MV-4-11 (cell line): ENCODE data around the gene PTGER3.

Source experiments
- DNase-seq: peaks from one replicate; lab custom pipeline; 2025; lab: John Stamatoyannopoulos, UW

PTGER3 gene

DNA sequence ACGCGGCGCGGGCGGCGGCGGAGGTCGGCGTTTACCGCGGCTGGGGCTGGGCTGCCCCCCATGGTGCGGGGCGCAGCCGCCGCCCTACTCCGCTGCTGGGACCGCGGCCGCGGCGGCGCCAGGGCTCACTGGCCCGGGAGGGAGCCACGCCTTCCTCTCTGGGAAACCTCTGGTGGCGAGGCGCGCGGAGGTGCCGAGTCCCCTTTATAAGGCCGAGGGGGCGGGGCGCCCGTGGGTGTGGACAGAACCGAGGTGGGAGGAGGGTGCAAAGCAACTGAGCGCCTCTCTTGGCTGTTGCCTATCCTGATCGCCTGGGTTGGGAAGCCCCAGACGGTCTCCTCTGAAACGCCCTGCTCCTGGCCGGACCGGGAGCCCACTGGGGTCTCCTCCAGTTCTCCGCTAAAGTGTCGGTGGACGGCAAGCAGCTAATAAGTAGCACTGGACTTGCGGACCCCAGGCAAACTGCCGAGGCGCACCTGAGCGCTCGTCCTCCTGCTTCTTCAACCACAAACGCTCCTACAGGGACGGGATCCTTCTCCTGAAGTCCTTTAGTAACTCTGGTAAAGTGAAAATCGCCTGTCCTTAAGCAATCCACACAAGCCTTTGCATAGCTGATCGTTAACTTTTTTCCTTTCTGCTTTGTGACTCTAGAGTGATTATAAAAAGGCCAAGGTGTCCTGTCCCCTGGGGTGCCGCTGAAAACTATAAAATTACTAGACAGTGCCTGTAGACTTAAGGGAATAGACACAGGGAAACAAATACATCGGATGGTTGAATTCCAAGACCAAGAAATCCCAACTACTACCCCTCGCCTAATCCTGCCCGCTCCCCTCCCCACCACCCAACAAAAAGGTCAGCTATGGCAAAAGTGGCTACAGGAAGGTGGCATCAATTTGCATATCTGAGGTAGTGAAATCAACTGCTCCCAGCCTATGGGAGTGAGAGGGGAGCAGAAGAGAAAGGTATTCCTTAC is at the start of gene PTGER3:
PTGER3 (minus strand) TSS at position 182 of the 973 bp plus-strand sequence. CDS start 239 bp downstream, outside the sequence.
- no peak for DNase-seq

DNA sequence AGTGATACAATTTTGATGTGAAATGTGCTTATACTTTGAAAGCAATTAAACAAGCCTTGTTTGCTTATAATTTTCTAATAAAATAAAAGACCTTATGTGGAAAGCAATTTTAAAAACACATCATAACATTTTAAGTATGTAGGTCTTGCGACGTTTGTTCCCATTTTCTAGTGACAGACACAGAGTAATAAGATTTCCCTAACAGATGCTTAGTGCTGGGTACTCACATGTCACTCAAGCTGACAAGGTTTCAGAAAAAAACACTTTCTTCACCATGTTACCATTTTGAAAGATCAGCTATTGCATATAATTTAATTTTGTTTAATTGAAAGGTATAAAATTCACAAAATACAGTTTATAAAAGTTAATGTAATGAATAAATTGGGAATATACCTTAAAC is 47.3 kb upstream of the PTGER3 start:
- DNase-seq: no peak

DNA sequence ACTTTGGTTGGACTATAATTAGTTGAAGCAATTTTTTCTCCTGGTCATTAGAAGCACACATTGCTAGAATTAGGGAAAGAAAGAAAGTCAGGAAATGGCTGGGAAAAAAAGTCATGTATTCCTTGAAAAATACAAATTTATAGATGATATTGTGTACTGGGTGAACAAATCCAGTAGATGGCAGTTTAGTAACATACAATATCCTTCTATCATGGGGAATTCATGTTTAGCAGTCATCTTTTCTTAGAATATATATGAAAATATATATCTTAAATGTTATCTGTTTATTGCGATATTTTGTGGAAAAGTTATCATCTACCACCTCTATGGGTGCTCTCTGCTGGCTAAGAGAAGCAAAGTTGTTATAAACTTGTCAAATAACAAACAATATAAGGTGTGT is 46.3 kb upstream of the PTGER3 start:
- DNase-seq: peak; percentile 7

DNA sequence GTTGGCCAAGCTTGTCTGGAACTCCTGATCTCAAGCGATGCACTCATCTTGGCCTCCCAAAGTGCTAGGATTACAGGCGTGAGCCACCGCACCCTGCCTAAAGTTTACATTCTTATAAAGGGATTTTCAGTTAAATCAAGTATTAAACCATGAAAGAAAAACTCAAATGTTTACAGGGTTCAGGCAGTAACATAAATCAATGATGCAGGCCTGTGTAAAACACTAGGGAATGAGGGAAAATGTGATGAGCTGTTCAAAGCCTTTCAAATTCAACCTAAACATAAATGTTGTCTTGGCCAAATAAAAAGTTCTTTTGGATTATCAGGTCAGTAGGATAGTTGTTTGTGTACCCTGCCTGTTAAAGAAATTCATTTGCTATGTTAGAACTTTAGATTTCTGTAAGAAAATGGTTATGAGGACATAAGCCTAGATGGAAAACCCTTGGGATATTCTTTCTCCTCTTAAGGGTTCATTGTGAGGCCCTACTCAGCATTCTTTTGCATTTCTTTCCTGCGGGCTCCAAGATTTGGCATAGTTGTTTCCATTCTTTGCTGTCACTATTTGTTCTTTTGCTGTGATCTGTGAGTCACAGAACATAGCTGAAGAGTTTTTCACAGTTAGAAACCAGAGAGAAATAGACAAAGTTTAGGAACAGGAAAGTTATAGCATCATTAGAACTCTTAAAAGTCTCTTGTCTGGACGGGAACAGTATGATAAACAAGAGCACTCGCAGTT is 42.1 kb upstream of the PTGER3 start:
- no peak for DNase-seq

DNA sequence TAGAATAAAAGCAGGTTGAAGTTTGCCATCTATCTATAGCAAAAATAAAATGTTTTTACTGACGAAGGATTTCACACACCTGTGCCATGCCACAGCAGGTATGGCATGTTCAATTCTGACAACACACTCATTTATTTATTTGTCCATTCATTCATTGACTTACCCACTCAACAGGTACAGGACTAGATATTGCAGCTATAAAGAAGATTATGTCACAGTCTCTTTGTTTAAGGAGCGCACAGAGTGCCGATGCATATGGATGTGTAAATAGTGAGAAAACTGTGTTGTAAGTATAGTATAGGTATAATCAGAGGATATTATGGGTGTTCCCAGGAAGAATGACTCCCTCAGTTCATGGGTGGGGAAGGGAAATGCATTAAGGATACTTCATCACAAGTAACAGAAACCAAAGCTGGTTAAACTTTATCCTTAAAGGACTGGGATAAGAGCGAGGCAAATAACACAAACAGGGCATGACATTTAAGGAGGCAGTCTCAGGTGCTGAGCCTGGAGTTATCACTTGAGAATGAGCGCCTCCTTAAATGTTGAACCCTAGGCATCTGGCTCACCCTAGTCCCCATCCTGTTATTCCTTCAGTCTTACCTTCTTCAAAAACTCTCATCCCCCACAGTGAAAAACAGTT is 41.1 kb upstream of the PTGER3 start:
- no peak for DNase-seq

DNA sequence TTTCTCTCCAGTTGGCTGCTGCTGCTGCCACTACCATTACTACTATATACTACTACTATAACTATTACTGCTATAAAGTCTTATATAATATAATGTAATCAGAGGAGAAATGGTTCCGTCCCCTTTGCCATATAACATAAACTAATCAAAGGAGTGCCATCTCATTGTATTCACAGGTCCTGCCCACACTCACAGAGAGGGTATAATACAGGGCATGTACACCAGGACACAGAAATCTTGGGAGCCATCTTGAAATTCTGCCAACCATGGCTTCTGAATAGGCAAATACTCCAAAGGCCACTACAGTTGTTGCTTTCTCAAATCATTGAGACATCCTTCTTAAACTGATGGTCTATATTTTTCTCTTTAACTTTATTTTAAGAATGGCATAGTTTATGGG is 40.1 kb upstream of the PTGER3 start:
- DNase-seq: no peak

DNA sequence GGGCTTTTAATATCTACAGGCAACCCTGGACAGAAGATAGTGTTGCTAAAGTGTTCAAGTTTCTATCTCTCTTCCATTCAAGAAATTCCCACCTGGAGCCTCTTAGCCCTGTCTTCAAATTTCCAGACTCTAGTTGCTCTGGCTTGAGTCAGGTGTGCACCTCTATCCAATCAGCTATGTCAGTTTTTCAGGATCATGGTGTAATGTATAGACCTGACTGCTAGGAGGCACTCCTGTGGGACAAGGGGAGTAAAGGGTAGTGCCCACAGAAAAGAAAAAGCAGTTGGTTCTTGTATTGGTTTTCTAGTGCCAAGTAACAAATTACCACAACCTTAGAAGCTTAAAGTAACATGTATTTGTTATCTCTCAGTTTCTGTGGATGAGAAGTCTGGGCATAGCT is 39.4 kb upstream of the PTGER3 start:
- DNase-seq: no peak

DNA sequence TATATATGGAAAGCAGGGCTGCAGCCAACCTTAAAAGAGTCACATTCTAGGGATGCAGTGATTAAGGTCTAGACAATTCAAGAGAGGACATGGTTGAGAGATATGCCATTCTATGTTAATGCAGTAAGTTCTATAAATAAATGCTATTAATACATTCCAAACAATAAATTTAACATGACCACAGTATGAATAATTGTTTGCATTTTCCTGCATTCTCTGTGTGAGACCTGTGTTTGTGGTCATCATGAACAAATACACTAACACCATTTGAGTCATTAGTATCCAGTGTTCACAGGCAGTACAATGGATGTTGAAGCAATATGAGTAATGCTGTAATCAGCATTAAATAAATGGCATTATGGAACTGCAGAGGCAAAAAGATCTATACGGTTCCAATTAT is 38.7 kb upstream of the PTGER3 start:
- no peak for DNase-seq

DNA sequence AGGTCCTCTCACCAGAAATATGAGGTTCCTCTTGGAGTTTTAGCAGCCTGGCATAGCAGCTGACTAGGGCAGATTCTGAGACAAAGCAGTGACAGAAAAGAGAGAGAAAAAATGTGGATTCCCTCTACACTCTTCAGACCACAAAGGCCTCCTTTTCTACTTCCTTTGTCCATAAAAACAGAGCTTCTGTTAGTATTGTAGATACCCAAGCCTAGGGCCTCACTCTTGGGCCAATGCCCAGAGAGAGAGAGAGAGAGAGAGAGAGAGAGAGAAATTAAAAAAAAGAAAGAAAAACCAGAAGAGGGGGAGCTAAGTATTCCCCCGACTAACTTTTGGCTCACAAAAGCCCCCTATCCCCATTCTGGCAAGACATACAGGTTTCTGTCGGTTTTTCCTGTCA is 35.7 kb upstream of the PTGER3 start:
- no peak for DNase-seq

DNA sequence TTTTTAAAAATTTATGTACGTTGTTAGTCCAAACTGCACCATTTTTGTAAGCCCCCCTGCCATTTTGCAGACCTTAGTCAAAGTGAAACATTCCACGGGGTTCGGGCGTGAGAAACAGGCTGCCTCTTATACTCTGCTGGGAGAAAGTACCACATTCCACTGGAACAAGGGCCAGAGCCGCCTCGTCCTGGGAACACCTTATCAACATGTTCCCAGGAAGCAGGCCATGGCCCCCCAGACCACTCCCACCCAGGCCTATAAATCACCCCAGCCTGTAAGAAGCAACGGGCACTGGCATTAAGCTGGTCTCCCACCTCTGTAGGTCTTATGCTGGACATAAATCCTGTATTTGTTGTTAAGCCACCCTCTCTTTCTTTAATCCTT is 34.1 kb upstream of the PTGER3 start:
- DNase-seq: no peak

DNA sequence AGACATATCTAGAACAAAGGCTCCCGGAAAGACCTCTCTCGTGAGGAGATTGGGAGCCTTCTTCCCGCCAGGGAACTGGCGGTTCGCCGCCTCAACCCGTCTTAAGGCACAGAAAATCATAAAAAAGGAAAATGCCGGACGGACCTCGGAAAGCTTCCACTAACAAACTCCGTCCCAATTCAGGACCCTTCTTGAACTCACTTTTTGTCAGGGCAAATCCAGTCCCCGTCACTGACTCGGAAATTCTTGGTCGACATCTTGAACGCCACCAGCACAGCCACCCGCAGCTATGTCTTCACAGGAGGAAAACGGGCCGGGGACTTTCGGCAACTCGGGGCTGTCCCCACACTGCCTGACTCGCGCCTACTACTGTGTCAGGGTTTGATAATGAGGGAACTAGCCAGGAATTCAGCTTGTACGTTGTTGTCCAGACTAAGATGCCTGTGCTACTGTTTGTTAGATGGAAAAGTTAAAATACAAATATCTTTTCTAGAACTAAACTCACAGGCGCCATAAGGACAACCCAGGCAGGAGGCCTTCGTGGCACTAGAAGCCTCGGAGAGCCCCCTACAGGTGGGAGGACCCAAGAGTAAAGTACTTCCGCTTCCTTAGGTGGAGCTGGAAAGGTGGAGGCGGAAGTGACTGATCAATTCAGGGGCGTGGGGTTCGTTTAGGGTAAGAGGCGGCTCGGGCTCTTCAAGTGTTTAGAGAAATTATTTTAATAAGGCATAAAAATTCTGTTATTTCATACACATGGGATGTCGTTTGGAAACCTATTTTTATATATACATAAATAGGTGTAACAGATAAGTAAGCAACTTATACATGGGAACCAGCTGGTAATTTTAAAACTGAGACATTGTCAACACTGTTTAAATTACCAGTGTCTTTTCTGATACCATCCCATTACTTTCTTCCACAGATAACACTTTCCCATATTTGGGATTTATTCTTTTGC is 33.4 kb upstream of the PTGER3 start, which contains the start of gene ZRANB2:
ZRANB2 (minus strand) TSS at position 297 of the 958 bp plus-strand sequence; CDS start at position 257, 40 bp downstream.
- peak; percentile 96 for DNase-seq

DNA sequence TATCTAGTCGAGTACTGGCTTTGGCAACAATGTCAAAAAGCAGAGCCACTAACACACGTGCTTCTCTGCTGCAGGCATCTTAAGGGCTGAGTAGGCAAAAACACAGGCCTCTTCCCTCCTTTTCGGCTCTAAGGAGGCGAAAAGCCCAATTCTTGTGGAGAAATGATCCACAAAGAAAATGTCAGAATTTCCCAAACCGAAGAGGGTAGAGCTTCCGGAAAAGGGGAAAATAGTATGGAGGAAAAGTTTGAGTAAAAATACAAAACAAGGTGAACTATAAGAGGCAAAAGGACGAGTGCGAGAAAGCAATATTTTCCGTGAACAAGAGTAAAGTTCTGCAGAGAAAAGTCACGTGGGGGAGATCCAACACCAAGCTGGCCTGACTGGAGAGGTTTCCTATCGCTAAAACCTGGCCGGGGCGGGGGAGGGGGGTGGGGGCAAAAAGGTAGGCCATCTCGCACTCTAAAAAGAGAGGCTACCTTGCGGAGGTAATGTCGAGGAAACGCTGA is 32.7 kb upstream of the PTGER3 start:
- DNase-seq: peak; percentile 11

DNA sequence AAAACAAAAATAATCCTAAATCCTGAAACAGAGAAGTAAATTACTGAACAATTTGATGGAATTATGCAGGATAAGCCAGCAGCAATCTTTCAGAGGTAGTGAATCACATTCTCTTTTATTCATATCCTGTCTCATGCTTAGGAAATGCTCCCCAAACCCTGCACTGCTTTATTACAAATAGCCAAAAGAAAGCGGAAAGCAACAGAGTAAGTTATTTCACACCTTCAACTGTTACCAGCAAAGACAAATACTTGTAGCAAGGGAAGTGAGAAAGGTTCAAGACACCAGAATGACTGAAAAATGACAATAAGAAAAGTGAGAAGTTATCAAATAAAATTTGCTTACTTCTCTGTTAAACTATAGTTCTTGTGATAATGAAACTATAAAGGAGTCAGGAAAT is 27.1 kb upstream of the PTGER3 start:
- DNase-seq: no peak

DNA sequence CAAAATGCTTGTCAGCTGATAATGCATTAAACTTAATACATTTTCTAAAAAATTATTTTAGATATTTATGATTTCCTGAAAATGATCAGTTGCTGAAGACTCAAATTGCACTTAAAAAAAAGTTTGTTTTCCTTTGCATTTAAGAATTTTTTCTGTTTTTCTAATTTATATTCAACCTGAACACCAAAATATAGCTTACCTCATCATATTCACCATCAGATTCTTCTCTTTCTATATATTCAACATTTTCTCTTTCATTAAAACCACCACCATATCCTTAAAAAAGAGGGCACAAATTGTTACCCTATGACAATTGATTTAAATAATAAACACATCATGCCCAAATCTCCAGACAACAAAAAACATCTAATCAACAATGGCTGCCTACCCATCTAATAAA is 24.7 kb upstream of the PTGER3 start:
- DNase-seq: no peak

DNA sequence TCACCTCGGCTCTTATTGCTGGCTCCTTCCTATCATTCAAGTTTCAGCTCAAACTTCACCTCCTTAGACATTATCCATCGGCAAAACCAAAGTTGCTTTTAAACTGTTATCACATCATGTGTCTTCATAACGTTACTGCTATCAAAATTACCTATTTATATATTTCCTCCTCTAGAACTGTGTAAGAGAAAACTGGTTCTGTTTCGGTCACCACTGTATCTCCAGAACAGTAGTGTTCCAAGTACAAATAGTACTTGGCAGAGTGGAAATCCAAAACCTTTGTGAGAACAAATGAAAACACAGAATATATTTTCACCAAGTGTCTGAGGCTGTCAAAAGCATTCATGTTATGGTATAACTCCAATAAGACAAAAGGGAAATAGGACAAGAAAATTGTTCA is 24.1 kb upstream of the PTGER3 start:
- no peak for DNase-seq

DNA sequence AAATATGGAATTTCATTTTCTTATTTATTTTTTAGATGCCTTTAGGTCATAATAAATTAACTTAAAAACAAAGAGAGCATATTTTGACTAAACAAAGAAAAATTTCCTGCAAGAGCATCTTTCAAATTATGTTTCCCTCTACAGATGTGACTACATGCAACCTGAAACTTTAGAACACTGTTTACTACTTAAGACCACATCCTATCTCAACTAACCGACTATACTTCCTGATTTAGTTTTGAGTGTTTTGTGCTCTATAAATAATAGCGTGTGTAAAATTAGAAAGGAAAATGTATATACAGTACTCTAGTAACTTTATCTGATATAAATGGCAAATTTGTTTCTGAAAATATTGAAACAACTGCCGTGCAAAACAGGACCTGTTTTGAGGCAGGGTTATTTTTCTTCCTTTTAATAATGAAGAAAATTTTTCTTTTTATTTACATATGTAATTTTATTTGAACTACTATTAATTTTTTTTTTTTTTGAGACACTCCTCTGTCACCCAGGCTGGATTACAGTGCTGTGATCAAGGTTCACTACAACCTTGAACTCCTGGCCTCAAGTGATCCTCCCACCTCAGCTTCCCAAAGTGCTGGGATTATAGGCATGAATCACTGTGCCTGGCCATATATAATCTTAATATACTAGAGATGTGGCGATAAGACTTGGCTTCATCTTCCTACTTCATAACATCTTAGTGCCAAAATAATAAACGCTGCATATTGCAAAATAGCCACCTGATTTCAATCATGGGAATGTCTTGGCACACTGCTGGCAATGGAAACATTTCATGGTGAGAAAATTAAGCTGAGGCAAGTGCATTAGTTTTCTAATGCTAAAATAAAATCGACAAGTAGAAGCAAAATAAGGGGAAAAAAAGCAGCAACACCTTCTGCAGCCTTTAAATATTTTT is 21.0 kb upstream of the PTGER3 start:
- DNase-seq: peak; percentile 26

DNA sequence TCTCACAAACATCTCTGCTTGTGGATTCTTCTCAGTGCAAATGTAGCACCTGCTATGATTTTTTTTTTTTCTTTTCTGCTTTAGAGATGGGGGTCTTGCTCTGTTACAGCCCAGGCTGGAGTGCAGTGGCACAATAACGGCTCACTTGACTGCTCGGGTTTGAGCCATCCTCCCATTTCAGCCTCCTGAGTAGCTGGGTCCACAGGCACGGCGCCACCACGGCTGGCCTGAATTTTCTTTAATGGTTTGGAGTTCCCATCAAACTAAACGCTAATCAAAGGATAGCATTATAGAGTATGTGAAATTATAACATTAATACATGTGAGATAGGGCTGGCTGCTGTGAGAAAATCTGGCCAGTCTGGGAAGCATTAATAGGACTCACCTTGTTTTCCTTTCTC is 7.2 kb upstream of the PTGER3 start:
- no peak for DNase-seq

DNA sequence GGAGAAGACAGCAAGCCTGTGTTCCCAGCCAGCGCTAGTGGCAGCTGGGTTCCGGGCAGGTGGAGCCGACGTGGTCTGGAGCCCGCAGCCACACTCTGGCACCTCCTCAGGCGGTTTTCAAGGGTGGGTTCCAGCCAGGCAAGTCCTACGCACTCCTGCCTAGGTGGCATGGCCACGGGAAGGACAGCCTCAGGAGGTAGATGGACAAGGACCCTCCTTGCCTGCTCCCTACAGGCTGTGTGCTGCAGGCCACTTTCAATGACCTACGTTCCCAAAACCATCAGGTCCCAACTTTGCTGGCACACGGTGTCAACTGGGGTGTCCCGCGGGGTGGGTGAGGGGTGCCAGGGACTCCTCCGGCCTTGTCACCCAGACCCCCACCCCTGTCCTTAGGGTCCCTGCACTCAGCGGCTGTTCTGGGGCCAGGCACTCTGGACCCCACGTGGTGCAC is 6.7 kb upstream of the PTGER3 start:
- DNase-seq: no peak

DNA sequence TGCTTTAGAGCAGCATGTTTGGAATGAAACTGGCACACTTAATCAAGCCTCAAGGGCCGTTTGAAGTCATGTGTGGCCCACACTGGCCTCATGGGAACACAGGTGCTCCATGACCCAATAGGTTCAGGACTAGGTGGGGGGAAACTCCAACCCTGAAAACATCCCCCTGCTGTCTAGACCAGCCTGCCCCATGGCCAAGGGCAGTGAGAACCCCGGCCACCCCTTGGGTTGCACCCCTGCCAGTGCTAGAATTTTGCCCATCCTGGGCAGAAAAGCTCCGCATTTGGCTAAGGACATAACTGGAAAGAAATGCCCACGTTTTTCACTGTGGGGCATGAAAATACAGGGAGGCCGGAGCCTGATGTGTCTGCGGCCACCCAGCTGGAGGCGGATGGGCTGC is 6.1 kb upstream of the PTGER3 start:
- DNase-seq: no peak

DNA sequence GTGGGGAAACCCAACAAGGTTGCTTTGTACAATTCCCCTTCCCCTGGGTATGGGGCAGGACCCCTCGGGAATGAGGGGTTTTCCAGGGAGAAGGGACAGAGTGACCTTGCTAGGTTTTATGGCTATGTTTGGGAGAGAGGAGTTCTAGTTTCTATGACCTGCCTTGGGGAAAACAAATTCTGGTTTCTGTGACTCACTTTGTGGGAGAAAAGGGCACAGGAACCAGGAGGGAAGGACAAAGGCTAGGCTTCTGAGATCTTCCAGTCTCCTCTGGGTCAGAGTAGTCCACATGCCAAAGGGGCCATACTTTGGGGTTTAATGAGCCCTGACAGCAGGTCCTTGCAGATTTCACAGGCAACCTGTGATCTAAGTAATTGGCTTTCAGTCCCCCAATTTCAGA is 5.5 kb upstream of the PTGER3 start:
- DNase-seq: no peak
